Liver (tissue), 2 donors: ENCODE results near the gene TMBIM1.

Experiments used
- FOXA2 ChIP-seq: IDR thresholded peaks from 2 replicates; pipeline ENCODE4 v1.6.1; 2016; ENCODE audit warnings: antibody characterized with exemption
- TF ChIP-seq, protein P1 (sequence below): fragments of 150-350 bp; IDR thresholded peaks from 2 replicates; pipeline ENCODE4 v1.5.1; 2017; ENCODE audit warnings: improper control_type of control experiment, low read depth, low read length; ENCODE audit not compliant: missing input control
- donor health status: healthy.

DNA sequence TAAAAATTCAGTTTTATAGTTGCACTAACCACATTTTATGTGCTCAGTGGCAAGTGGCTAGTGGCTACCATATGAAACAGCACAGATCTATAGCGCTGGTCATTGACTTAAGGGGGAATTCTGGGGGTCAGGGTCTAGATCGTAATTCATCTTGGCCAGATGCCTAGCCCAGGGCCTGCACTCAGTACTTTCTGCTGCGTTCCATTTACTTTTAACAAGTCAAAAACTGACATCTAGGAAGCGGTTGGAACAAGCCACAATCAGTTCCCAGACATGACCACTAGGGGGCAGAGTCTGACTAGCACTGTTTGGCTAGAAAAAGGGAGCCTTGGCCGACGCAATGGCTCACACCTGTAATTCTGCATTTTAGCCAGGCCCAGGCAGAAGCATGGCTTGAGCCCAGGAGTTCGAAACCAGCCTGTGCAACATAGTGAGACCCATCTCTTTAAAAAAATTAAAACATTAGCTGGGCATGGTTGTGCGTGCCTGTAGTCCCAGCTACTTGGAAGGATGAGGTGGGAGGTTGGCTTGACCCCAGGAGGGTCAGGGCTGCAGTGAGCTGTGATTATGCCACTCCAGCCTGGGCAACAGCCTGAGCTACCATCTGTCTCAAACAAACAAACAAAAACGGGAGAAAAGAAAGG, 9.0 kb upstream of the TMBIM1 start:
- TF ChIP-seq, protein P1, sequence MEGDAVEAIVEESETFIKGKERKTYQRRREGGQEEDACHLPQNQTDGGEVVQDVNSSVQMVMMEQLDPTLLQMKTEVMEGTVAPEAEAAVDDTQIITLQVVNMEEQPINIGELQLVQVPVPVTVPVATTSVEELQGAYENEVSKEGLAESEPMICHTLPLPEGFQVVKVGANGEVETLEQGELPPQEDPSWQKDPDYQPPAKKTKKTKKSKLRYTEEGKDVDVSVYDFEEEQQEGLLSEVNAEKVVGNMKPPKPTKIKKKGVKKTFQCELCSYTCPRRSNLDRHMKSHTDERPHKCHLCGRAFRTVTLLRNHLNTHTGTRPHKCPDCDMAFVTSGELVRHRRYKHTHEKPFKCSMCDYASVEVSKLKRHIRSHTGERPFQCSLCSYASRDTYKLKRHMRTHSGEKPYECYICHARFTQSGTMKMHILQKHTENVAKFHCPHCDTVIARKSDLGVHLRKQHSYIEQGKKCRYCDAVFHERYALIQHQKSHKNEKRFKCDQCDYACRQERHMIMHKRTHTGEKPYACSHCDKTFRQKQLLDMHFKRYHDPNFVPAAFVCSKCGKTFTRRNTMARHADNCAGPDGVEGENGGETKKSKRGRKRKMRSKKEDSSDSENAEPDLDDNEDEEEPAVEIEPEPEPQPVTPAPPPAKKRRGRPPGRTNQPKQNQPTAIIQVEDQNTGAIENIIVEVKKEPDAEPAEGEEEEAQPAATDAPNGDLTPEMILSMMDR: peak; percentile 98
- no peak for TF ChIP-seq FOXA2
